WTC11 (cell line): ENCODE measurements around the gene OAS2. TPM values are rescaled to one million over a fixed set of nuclear protein-coding genes. Genes with fewer than 3 reads are reported as not detected.

Source experiments
- ATAC-seq: fragments of 200-7000 bp; cut with Tn5 transposase; 2 replicates; pipeline ENCODE4 v1.10.0; 2021; ENCODE audit warnings: mild to moderate bottlenecking, moderate library complexity
- CTCF ChIA-PET: fragments of 300-600 bp; sonication (Branson Sonifier 250); formaldehyde crosslinking; loops from one replicate; lab custom pipeline; 2021; ENCODE audit warnings: antibody characterized with exemption; lab: Charles Lee
- POLR2A ChIA-PET: fragments of 350-600 bp; sonication (Branson Sonifier 250); formaldehyde crosslinking; loops from one replicate; lab custom pipeline; 2021; ENCODE audit warnings: antibody characterized with exemption; lab: Charles Lee
- DNase-seq: peaks from one replicate; pipeline ENCODE4 v3.0.0; 2021; ENCODE audit warnings: low spot score
- H3K27ac Mint-ChIP-seq: 2 replicates; pipeline ENCODE4 v1.8.0; 2021; ENCODE audit warnings: mixed read lengths
- H3K27me3 Mint-ChIP-seq: 2 replicates; pipeline ENCODE4 v1.8.0; 2021; ENCODE audit warnings: low read depth, mild to moderate bottlenecking, moderate library complexity, mixed read lengths
- H3K36me3 Mint-ChIP-seq: 2 replicates; pipeline ENCODE4 v1.8.0; 2021; ENCODE audit warnings: mixed read lengths
- H3K4me1 Mint-ChIP-seq: 2 replicates; pipeline ENCODE4 v1.8.0; 2022; ENCODE audit warnings: mixed read lengths
- H3K4me3 Mint-ChIP-seq: 2 replicates; pipeline ENCODE4 v1.8.0; 2021; ENCODE audit warnings: mild to moderate bottlenecking, moderate library complexity, mixed read lengths
- H3K9me3 Mint-ChIP-seq: 2 replicates; pipeline ENCODE4 v1.8.0; 2021; ENCODE audit warnings: mixed read lengths
- CBFB ChIP-seq: sonication (generic); formaldehyde crosslinking; IDR thresholded peaks from 2 replicates; pipeline ENCODE4 v1.8.1; 2022; ENCODE audit warnings: mild to moderate bottlenecking, low read depth, missing genetic modification reagents
- ELF4 ChIP-seq: sonication (generic); formaldehyde crosslinking; IDR thresholded peaks from 2 replicates; pipeline ENCODE4 v1.8.1; 2022; ENCODE audit warnings: low read depth, mild to moderate bottlenecking, moderate library complexity, missing genetic modification reagents
- FOXP1 ChIP-seq: sonication (generic); formaldehyde crosslinking; IDR thresholded peaks from 2 replicates; pipeline ENCODE4 v1.8.0; 2022; ENCODE audit warnings: missing genetic modification reagents, mild to moderate bottlenecking, moderate library complexity, borderline replicate concordance
- KAT7 ChIP-seq: sonication (generic); formaldehyde crosslinking; IDR thresholded peaks from 2 replicates; pipeline ENCODE4 v1.8.1; 2023; ENCODE audit warnings: missing genetic modification reagents, mild to moderate bottlenecking, borderline replicate concordance
- NFE2L1 ChIP-seq: sonication (generic); formaldehyde crosslinking; IDR thresholded peaks from 2 replicates; pipeline ENCODE4 v1.8.1; 2023; ENCODE audit warnings: missing genetic modification reagents
- NFYB ChIP-seq: sonication (generic); formaldehyde crosslinking; conservative IDR thresholded peaks from 2 replicates; pipeline ENCODE4 v1.8.0; 2022; ENCODE audit warnings: low read depth, missing genetic modification reagents
- OVOL2 ChIP-seq: fragments of 250-450 bp; sonication (Bioruptor Pico); IDR thresholded peaks from 2 replicates; pipeline ENCODE4 v1.9.0; 2021; ENCODE audit warnings: mild to moderate bottlenecking, borderline replicate concordance
- SOX15 ChIP-seq: fragments of 250-450 bp; sonication (Bioruptor Pico); IDR thresholded peaks from 2 replicates; pipeline ENCODE4 v1.9.0; 2021; ENCODE audit warnings: mild to moderate bottlenecking
- TP53 ChIP-seq: sonication (generic); formaldehyde crosslinking; IDR thresholded peaks from 2 replicates; pipeline ENCODE4 v1.8.1; 2023; ENCODE audit warnings: mild to moderate bottlenecking, missing genetic modification reagents
- ZNF219 ChIP-seq: sonication (generic); formaldehyde crosslinking; IDR thresholded peaks from 2 replicates; pipeline ENCODE4 v1.8.0; 2023; ENCODE audit warnings: missing genetic modification reagents, mild to moderate bottlenecking, borderline replicate concordance
- total RNA-seq: library from RNA; stranded (reverse); gene quantifications from 3 replicates; pipeline ENCODE4 v1.2.3, GENCODE V29; 2021
- TF ChIP-seq, protein P1 (sequence below): sonication (generic); formaldehyde crosslinking; IDR thresholded peaks from 2 replicates; pipeline ENCODE4 v1.8.1; 2023; ENCODE audit warnings: mild to moderate bottlenecking, missing genetic modification reagents, moderate library complexity
- TF ChIP-seq, protein P2 (sequence below): sonication (generic); formaldehyde crosslinking; conservative IDR thresholded peaks from 2 replicates; pipeline ENCODE4 v1.8.1; 2023; ENCODE audit warnings: mild to moderate bottlenecking, low read depth, missing genetic modification reagents, moderate library complexity
- TF ChIP-seq, protein P3 (sequence below): sonication (generic); formaldehyde crosslinking; IDR thresholded peaks from 2 replicates; pipeline ENCODE4 v1.8.1; 2022; ENCODE audit warnings: mild to moderate bottlenecking, missing genetic modification reagents, moderate library complexity, borderline replicate concordance
- TF ChIP-seq, protein P4 (sequence below): sonication (generic); formaldehyde crosslinking; IDR thresholded peaks from 2 replicates; pipeline ENCODE4 v1.8.0; 2023; ENCODE audit warnings: mild to moderate bottlenecking, missing genetic modification reagents
- TF ChIP-seq, protein P5 (sequence below): sonication (generic); formaldehyde crosslinking; IDR thresholded peaks from 2 replicates; pipeline ENCODE4 v1.8.0; 2022; ENCODE audit warnings: mild to moderate bottlenecking, missing genetic modification reagents
- TF ChIP-seq, protein P6 (sequence below): fragments of 250-450 bp; sonication (Bioruptor Pico); IDR thresholded peaks from 2 replicates; pipeline ENCODE4 v1.9.0; 2021; ENCODE audit warnings: mild to moderate bottlenecking
- TF ChIP-seq, protein P7 (sequence below): sonication (generic); formaldehyde crosslinking; IDR thresholded peaks from 2 replicates; pipeline ENCODE4 v1.8.1; 2023; ENCODE audit warnings: mild to moderate bottlenecking, missing genetic modification reagents, moderate library complexity
- TF ChIP-seq, protein P8 (sequence below): sonication (generic); formaldehyde crosslinking; IDR thresholded peaks from 2 replicates; pipeline ENCODE4 v1.8.1; 2023; ENCODE audit warnings: mild to moderate bottlenecking, missing genetic modification reagents
- TF ChIP-seq, protein P9 (sequence below): fragments of 250-450 bp; sonication (Bioruptor Pico); IDR thresholded peaks from 2 replicates; pipeline ENCODE4 v1.9.0; 2021; ENCODE audit warnings: moderate library complexity, mild to moderate bottlenecking, inconsistent platforms, borderline replicate concordance

Gene OAS2
- total RNA-seq, 1 experiment from 2014 or later, result 0.28 TPM

DNA sequence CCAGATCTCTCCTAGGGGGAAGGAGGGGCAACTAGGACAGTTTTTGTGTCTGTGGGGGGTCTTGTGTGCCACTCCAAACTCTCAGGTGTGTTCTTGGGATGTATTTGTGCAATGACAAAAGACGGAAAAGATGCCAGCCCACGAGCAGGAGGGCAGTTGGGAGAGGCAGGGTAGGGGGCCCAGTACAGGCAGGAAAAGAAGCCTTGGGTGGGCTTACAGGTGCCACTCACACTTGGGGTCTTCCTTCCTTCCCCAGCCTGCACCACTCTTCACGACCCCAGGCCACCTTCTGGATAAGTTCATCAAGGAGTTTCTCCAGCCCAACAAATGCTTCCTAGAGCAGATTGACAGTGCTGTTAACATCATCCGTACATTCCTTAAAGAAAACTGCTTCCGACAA, 24.4 kb downstream of the OAS2 start:
- ATAC-seq, result no peak
- H3K4me1 Mint-ChIP-seq, result no peaks in the 10 kb centered on the region
- POLR2A ChIA-PET, result no interaction called here
- H3K9me3 Mint-ChIP-seq, result peaks cover 12% of the 10 kb centered on the region
- H3K4me3 Mint-ChIP-seq, result no peak overlapping the region
- no peak for DNase-seq
- peaks cover 3% of the 10 kb centered on the region for H3K27me3 Mint-ChIP-seq
- TF ChIP-seq NFYB (CRISPR knock-in tag), result no peak
- TF ChIP-seq OVOL2 (CRISPR knock-in tag), result no peak
- TF ChIP-seq ZNF219 (CRISPR knock-in tag), result no peak
- TF ChIP-seq, protein P1, sequence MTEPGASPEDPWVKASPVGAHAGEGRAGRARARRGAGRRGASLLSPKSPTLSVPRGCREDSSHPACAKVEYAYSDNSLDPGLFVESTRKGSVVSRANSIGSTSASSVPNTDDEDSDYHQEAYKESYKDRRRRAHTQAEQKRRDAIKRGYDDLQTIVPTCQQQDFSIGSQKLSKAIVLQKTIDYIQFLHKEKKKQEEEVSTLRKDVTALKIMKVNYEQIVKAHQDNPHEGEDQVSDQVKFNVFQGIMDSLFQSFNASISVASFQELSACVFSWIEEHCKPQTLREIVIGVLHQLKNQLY (CRISPR knock-in tag), result no peak
- TF ChIP-seq, protein P2, sequence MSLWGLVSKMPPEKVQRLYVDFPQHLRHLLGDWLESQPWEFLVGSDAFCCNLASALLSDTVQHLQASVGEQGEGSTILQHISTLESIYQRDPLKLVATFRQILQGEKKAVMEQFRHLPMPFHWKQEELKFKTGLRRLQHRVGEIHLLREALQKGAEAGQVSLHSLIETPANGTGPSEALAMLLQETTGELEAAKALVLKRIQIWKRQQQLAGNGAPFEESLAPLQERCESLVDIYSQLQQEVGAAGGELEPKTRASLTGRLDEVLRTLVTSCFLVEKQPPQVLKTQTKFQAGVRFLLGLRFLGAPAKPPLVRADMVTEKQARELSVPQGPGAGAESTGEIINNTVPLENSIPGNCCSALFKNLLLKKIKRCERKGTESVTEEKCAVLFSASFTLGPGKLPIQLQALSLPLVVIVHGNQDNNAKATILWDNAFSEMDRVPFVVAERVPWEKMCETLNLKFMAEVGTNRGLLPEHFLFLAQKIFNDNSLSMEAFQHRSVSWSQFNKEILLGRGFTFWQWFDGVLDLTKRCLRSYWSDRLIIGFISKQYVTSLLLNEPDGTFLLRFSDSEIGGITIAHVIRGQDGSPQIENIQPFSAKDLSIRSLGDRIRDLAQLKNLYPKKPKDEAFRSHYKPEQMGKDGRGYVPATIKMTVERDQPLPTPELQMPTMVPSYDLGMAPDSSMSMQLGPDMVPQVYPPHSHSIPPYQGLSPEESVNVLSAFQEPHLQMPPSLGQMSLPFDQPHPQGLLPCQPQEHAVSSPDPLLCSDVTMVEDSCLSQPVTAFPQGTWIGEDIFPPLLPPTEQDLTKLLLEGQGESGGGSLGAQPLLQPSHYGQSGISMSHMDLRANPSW (CRISPR knock-in tag), result no peak
- TF ChIP-seq ELF4 (CRISPR knock-in tag), result no peak
- TF ChIP-seq KAT7 (CRISPR knock-in tag), result no peak
- TF ChIP-seq TP53 (CRISPR knock-in tag), result no peak
- TF ChIP-seq, protein P3, sequence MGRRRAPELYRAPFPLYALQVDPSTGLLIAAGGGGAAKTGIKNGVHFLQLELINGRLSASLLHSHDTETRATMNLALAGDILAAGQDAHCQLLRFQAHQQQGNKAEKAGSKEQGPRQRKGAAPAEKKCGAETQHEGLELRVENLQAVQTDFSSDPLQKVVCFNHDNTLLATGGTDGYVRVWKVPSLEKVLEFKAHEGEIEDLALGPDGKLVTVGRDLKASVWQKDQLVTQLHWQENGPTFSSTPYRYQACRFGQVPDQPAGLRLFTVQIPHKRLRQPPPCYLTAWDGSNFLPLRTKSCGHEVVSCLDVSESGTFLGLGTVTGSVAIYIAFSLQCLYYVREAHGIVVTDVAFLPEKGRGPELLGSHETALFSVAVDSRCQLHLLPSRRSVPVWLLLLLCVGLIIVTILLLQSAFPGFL (CRISPR knock-in tag), result no peak
- TF ChIP-seq, protein P4, sequence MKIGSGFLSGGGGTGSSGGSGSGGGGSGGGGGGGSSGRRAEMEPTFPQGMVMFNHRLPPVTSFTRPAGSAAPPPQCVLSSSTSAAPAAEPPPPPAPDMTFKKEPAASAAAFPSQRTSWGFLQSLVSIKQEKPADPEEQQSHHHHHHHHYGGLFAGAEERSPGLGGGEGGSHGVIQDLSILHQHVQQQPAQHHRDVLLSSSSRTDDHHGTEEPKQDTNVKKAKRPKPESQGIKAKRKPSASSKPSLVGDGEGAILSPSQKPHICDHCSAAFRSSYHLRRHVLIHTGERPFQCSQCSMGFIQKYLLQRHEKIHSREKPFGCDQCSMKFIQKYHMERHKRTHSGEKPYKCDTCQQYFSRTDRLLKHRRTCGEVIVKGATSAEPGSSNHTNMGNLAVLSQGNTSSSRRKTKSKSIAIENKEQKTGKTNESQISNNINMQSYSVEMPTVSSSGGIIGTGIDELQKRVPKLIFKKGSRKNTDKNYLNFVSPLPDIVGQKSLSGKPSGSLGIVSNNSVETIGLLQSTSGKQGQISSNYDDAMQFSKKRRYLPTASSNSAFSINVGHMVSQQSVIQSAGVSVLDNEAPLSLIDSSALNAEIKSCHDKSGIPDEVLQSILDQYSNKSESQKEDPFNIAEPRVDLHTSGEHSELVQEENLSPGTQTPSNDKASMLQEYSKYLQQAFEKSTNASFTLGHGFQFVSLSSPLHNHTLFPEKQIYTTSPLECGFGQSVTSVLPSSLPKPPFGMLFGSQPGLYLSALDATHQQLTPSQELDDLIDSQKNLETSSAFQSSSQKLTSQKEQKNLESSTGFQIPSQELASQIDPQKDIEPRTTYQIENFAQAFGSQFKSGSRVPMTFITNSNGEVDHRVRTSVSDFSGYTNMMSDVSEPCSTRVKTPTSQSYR (CRISPR knock-in tag), result no peak
- TF ChIP-seq, protein P5, sequence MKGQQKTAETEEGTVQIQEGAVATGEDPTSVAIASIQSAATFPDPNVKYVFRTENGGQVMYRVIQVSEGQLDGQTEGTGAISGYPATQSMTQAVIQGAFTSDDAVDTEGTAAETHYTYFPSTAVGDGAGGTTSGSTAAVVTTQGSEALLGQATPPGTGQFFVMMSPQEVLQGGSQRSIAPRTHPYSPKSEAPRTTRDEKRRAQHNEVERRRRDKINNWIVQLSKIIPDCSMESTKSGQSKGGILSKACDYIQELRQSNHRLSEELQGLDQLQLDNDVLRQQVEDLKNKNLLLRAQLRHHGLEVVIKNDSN (CRISPR knock-in tag), result no peak
- TF ChIP-seq FOXP1 (CRISPR knock-in tag), result no peak
- TF ChIP-seq, protein P6, sequence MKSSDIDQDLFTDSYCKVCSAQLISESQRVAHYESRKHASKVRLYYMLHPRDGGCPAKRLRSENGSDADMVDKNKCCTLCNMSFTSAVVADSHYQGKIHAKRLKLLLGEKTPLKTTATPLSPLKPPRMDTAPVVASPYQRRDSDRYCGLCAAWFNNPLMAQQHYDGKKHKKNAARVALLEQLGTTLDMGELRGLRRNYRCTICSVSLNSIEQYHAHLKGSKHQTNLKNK (CRISPR knock-in tag), result no peak
- TF ChIP-seq, protein P7, sequence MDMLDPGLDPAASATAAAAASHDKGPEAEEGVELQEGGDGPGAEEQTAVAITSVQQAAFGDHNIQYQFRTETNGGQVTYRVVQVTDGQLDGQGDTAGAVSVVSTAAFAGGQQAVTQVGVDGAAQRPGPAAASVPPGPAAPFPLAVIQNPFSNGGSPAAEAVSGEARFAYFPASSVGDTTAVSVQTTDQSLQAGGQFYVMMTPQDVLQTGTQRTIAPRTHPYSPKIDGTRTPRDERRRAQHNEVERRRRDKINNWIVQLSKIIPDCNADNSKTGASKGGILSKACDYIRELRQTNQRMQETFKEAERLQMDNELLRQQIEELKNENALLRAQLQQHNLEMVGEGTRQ (CRISPR knock-in tag), result no peak
- TF ChIP-seq, protein P8, sequence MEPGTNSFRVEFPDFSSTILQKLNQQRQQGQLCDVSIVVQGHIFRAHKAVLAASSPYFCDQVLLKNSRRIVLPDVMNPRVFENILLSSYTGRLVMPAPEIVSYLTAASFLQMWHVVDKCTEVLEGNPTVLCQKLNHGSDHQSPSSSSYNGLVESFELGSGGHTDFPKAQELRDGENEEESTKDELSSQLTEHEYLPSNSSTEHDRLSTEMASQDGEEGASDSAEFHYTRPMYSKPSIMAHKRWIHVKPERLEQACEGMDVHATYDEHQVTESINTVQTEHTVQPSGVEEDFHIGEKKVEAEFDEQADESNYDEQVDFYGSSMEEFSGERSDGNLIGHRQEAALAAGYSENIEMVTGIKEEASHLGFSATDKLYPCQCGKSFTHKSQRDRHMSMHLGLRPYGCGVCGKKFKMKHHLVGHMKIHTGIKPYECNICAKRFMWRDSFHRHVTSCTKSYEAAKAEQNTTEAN, result no peak
- TF ChIP-seq NFE2L1 (CRISPR knock-in tag), result no peak
- TF ChIP-seq, protein P9, sequence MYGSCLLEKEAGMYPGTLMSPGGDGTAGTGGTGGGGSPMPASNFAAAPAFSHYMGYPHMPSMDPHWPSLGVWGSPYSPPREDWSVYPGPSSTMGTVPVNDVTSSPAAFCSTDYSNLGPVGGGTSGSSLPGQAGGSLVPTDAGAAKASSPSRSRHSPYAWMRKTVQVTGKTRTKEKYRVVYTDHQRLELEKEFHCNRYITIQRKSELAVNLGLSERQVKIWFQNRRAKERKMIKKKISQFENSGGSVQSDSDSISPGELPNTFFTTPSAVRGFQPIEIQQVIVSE (CRISPR knock-in tag), result no peak
- no peak for TF ChIP-seq SOX15
- no peak for TF ChIP-seq CBFB (CRISPR knock-in tag)
- H3K36me3 Mint-ChIP-seq, result no peaks in the 10 kb centered on the region
- no peak overlapping the region for H3K27ac Mint-ChIP-seq
- CTCF ChIA-PET, result interaction anchor here (7.5 kb wide), 1 partner anchor 10 kb away, joined by 52 read pairs; no protein-coding TSS in a partner anchor
